Duodenal mucosa (tissue), 2 donors: ENCODE results near the gene SGMS1.
"Not testable (repeated sequence)": the region's sequence is repeated elsewhere in the genome, so short reads cannot be mapped to it uniquely, and the experiment has no call there.

Experiments
- H3K27ac ChIP-seq: one replicate; pipeline ENCODE4 v1.7.0; 2013; ENCODE audit warnings: low read depth, low read length
- H3K27me3 ChIP-seq, 2 donors: one replicate each; pipeline ENCODE4 v1.7.0; 2013; ENCODE audit warnings: low read length in 2 of 2, control low read depth in 1 of 2; ENCODE audit not compliant: insufficient read depth in 2 of 2, control insufficient read depth in 1 of 2
- H3K36me3 ChIP-seq, 2 donors: one replicate each; pipeline ENCODE4 v1.7.0; 2013; ENCODE audit warnings: low read length in 2 of 2, control low read depth in 1 of 2; ENCODE audit not compliant: insufficient read depth in 2 of 2, control insufficient read depth in 1 of 2
- H3K4me1 ChIP-seq, 2 donors: one replicate each; pipeline ENCODE4 v1.7.0; 2013; ENCODE audit warnings: low read length in 2 of 2, control low read depth in 1 of 2; ENCODE audit not compliant: insufficient read depth in 2 of 2, control insufficient read depth in 1 of 2
- H3K4me3 ChIP-seq, 2 donors: one replicate each; pipeline ENCODE4 v1.7.0; 2013; ENCODE audit warnings: low read length in 2 of 2, low read depth in 1 of 2
- H3K9ac ChIP-seq, 2 donors: one replicate each; pipeline ENCODE4 v1.7.0; 2013; ENCODE audit warnings: low read length in 2 of 2, low read depth in 1 of 2
- H3K9me3 ChIP-seq, 2 donors: one replicate each; pipeline ENCODE4 v1.7.0; 2013; ENCODE audit warnings: low read length in 2 of 2, control low read depth in 1 of 2; ENCODE audit not compliant: control insufficient read depth in 1 of 2

Gene SGMS1

GRCh38 chr10:50575477-50576244 is 48.1 kb downstream of the SGMS1 start:
- no peaks in the 10 kb centered on the region for H3K27me3 ChIP-seq
- H3K27ac ChIP-seq, result no peak overlapping the region
- H3K36me3 ChIP-seq, result no peaks in the 10 kb centered on the region
- no peak overlapping the region for H3K9ac ChIP-seq
- peaks cover 10 to 37% of the 10 kb centered on the region in 2 donors for H3K4me1 ChIP-seq
- no peak overlapping the region for H3K4me3 ChIP-seq
- H3K9me3 ChIP-seq, result no peaks in the 10 kb centered on the region

GRCh38 chr10:50574931-50575330 is 48.8 kb downstream of the SGMS1 start:
- Histone ChIP-seq H3K4me3 (no peak overlapping the region), H3K4me1 (peaks cover 6 to 30% of the 10 kb centered on the region in 2 donors), H3K9me3 (no peaks in the 10 kb centered on the region), H3K27me3 (no peaks in the 10 kb centered on the region), H3K27ac (no peak overlapping the region), H3K9ac (no peak overlapping the region), H3K36me3 (no peaks in the 10 kb centered on the region)

GRCh38 chr10:50574305-50574704 is 49.5 kb downstream of the SGMS1 start:
- Histone ChIP-seq H3K9me3 (no peaks in the 10 kb centered on the region), H3K27me3 (no peaks in the 10 kb centered on the region), H3K27ac (no peak overlapping the region), H3K36me3 (no peaks in the 10 kb centered on the region), H3K4me3 (no peak overlapping the region), H3K4me1 (peaks cover 6 to 25% of the 10 kb centered on the region in 2 donors), H3K9ac (no peak overlapping the region)

GRCh38 chr10:50572017-50572491 is 51.7 kb downstream of the SGMS1 start:
- Histone ChIP-seq H3K36me3 (no peaks in the 10 kb centered on the region), H3K9me3 (no peaks in the 10 kb centered on the region), H3K27ac (no peak overlapping the region), H3K4me3 (no peak overlapping the region), H3K9ac (no peak overlapping the region), H3K27me3 (no peaks in the 10 kb centered on the region), H3K4me1 (peaks cover 0 to 11% of the 10 kb centered on the region in 2 donors)

- H3K27me3 ChIP-seq, H3K9ac ChIP-seq, H3K4me3 ChIP-seq, H3K9me3 ChIP-seq, H3K36me3 ChIP-seq, H3K27ac ChIP-seq: not testable (repeated sequence)
- H3K4me1 ChIP-seq, result peaks cover 0 to 12% of the 10 kb centered on the region in 2 donors
Measured at GRCh38 chr10:50568750-50569149, 55.0 kb downstream of the SGMS1 start.

GRCh38 chr10:50567384-50567783 is 56.4 kb downstream of the SGMS1 start:
- Histone ChIP-seq H3K4me1 (peaks cover 0 to 14% of the 10 kb centered on the region in 2 donors), H3K9ac (no peak overlapping the region), H3K4me3 (no peak overlapping the region), H3K27ac (no peak overlapping the region), H3K27me3 (no peaks in the 10 kb centered on the region), H3K9me3 (no peaks in the 10 kb centered on the region), H3K36me3 (no peaks in the 10 kb centered on the region)

- no peak overlapping the region for H3K4me3 ChIP-seq
- H3K27me3 ChIP-seq, result no peaks in the 10 kb centered on the region
- H3K4me1 ChIP-seq, result peaks cover 0 to 16% of the 10 kb centered on the region in 2 donors
- no peak overlapping the region for H3K27ac ChIP-seq
- no peaks in the 10 kb centered on the region for H3K36me3 ChIP-seq
- no peaks in the 10 kb centered on the region for H3K9me3 ChIP-seq
- H3K9ac ChIP-seq, result no peak overlapping the region
Measured at GRCh38 chr10:50566150-50566549, 57.6 kb downstream of the SGMS1 start.

GRCh38 chr10:50565301-50566083 is 58.3 kb downstream of the SGMS1 start:
- H3K27ac ChIP-seq, result no peak overlapping the region
- no peak overlapping the region for H3K9ac ChIP-seq
- peaks cover 0 to 21% of the 10 kb centered on the region in 2 donors for H3K4me1 ChIP-seq

GRCh38 chr10:50563906-50564305 is 59.9 kb downstream of the SGMS1 start:
- H3K4me1 ChIP-seq, result peaks cover 0 to 21% of the 10 kb centered on the region in 2 donors
- no peaks in the 10 kb centered on the region for H3K36me3 ChIP-seq
- H3K27me3 ChIP-seq, result no peaks in the 10 kb centered on the region
- no peak overlapping the region for H3K27ac ChIP-seq
- H3K9ac ChIP-seq, result no peak overlapping the region
- H3K9me3 ChIP-seq, result no peaks in the 10 kb centered on the region
- no peak overlapping the region for H3K4me3 ChIP-seq

More at GRCh38 chr10:50565301-50566083, 58.3 kb downstream of the SGMS1 start:
- no peaks in the 10 kb centered on the region for H3K36me3 ChIP-seq
- H3K9me3 ChIP-seq, result no peaks in the 10 kb centered on the region
- H3K4me3 ChIP-seq, result no peak overlapping the region
- H3K27me3 ChIP-seq, result no peaks in the 10 kb centered on the region

- no peak overlapping the region for H3K4me3 ChIP-seq
- H3K27ac ChIP-seq, result no peak overlapping the region
- H3K36me3 ChIP-seq, result no peaks in the 10 kb centered on the region
- no peak overlapping the region for H3K9ac ChIP-seq
- H3K9me3 ChIP-seq, result no peaks in the 10 kb centered on the region
- peaks cover 0 to 21% of the 10 kb centered on the region in 2 donors for H3K4me1 ChIP-seq
- no peaks in the 10 kb centered on the region for H3K27me3 ChIP-seq
Measured at GRCh38 chr10:50561816-50562215, 61.9 kb downstream of the SGMS1 start.
